GM21367 (cell line): Measurements from ENCODE around the gene MEGF10.
A peak's percentile ranks its signal among the peaks of the same experiment; 100 is the strongest.
"Not testable (repeated sequence)": the region's sequence is repeated elsewhere in the genome, so short reads cannot be mapped to it uniquely, and the experiment has no call there.

Experiments used
- ATAC-seq: cut with Tn5 transposase; IDR thresholded peaks from one replicate; pipeline ENCODE4 v1.9.1; 2021; ENCODE audit not compliant: unreplicated experiment

MEGF10 gene

GRCh38 chr5:127297348-127298035 lies 6.9 kb downstream of the MEGF10 start:
- no peak for ATAC-seq

GRCh38 chr5:127298036-127298429 lies 7.4 kb downstream of the MEGF10 start:
- no peak for ATAC-seq

GRCh38 chr5:127298656-127299055 lies 8.1 kb downstream of the MEGF10 start:
- ATAC-seq: no peak

- no peak for ATAC-seq
Measured at GRCh38 chr5:127299678-127300077, 9.1 kb downstream of the MEGF10 start.

GRCh38 chr5:127302509-127302908 lies 11.9 kb downstream of the MEGF10 start:
- no peak for ATAC-seq

GRCh38 chr5:127303404-127303803 lies 12.8 kb downstream of the MEGF10 start:
- ATAC-seq: no peak

GRCh38 chr5:127305493-127305892 lies 14.9 kb downstream of the MEGF10 start:
- no peak for ATAC-seq

GRCh38 chr5:127306036-127306435 lies 15.4 kb downstream of the MEGF10 start:
- no peak for ATAC-seq

- no peak for ATAC-seq
Measured at GRCh38 chr5:127306647-127307046, 16.1 kb downstream of the MEGF10 start.

- ATAC-seq: no peak
Measured at GRCh38 chr5:127307868-127308267, 17.3 kb downstream of the MEGF10 start.

GRCh38 chr5:127308325-127308724 lies 17.7 kb downstream of the MEGF10 start:
- ATAC-seq: not testable (repeated sequence)

- ATAC-seq: no peak
Measured at GRCh38 chr5:127308945-127309344, 18.3 kb downstream of the MEGF10 start.

GRCh38 chr5:127311349-127311748 lies 20.8 kb downstream of the MEGF10 start:
- ATAC-seq: no peak

GRCh38 chr5:127311781-127312525 lies 21.4 kb downstream of the MEGF10 start:
- ATAC-seq: no peak

- ATAC-seq: no peak
Measured at GRCh38 chr5:127313379-127313778, 22.8 kb downstream of the MEGF10 start.

- ATAC-seq: peak; percentile 90
Measured at GRCh38 chr5:127313847-127314473, 23.4 kb downstream of the MEGF10 start.

GRCh38 chr5:127316011-127316410 lies 25.4 kb downstream of the MEGF10 start:
- no peak for ATAC-seq

- not testable (repeated sequence) for ATAC-seq
Measured at GRCh38 chr5:127317385-127317784, 26.8 kb downstream of the MEGF10 start.

GRCh38 chr5:127320032-127320965 lies 29.7 kb downstream of the MEGF10 start:
- peak; percentile 95 for ATAC-seq

GRCh38 chr5:127321465-127321864 lies 30.9 kb downstream of the MEGF10 start:
- ATAC-seq: no peak

- no peak for ATAC-seq
Measured at GRCh38 chr5:127322403-127322802, 31.8 kb downstream of the MEGF10 start.
